NB4 (cell line): ENCODE data around the gene LRMDA.

ENCODE experiments used
- MAX ChIP-seq: IDR thresholded peaks from 2 replicates; pipeline ENCODE4 v1.6.1; 2011; ENCODE audit warnings: low read depth, low read length
- MYC ChIP-seq: IDR thresholded peaks from 2 replicates; pipeline ENCODE4 v1.6.1; 2011; ENCODE audit warnings: low read depth, low read length
- POLR2A ChIP-seq: IDR thresholded peaks from 2 replicates; pipeline ENCODE4 v1.6.1; 2011; ENCODE audit warnings: mild to moderate bottlenecking; ENCODE audit not compliant: insufficient read length; ENCODE audit errors: extremely low read depth
- TF ChIP-seq, protein P1 (sequence below): IDR thresholded peaks from one replicate; pipeline ENCODE4 v1.5.1; 2012; ENCODE audit warnings: low read depth, low read length

DNA sequence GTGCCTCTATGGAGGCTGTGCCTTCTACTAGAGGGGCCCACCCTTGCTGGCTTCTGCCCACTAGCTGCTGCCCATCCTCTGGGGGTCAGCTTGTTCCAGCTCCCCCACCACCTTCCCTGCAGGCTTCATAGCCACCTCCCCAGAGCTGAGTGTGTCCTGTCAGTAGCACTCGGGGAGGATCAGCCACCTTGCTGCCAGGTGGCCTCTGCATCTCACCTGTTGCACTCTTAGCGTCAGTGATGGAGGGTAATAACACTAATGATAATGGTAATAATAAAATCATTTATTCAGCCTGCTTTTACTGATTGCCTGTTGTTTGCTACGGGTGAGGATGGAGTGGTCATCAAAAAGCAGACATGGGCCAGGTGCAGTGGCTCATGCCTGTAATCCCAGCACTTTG, 377.6 kb downstream of the LRMDA start:
- TF ChIP-seq, protein P1, sequence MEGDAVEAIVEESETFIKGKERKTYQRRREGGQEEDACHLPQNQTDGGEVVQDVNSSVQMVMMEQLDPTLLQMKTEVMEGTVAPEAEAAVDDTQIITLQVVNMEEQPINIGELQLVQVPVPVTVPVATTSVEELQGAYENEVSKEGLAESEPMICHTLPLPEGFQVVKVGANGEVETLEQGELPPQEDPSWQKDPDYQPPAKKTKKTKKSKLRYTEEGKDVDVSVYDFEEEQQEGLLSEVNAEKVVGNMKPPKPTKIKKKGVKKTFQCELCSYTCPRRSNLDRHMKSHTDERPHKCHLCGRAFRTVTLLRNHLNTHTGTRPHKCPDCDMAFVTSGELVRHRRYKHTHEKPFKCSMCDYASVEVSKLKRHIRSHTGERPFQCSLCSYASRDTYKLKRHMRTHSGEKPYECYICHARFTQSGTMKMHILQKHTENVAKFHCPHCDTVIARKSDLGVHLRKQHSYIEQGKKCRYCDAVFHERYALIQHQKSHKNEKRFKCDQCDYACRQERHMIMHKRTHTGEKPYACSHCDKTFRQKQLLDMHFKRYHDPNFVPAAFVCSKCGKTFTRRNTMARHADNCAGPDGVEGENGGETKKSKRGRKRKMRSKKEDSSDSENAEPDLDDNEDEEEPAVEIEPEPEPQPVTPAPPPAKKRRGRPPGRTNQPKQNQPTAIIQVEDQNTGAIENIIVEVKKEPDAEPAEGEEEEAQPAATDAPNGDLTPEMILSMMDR, result no peak
- TF ChIP-seq POLR2A, result no peak
- no peak for TF ChIP-seq MAX
- no peak for TF ChIP-seq MYC
